GM21529 (cell line): ENCODE results near the gene TXNDC11.
A peak's percentile ranks its signal among the peaks of the same experiment; 100 is the strongest.

Source experiments
- ATAC-seq: cut with Tn5 transposase; IDR thresholded peaks from one replicate; pipeline ENCODE4 v1.9.1; 2021; ENCODE audit not compliant: unreplicated experiment

The TXNDC11 gene

DNA sequence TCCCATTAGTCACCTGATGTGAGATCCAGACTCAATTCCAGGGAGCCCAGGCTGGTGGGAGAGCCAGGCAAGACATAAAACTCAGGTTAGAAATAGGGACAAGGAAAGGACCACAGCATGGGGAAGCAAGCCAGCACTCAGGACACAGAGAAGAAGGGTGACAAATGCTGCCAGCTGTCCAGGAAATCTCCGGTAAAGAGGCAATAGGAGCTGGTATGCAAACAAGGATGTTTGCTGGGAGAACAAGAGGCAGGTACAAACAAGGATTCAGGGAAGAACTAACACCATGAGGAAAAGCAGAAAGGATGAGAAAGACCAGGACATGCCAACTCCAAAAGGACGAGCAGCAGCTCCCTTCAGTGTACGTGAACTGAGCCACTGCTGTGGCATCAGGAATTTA is 10.2 kb upstream of the TXNDC11 start:
- no peak for ATAC-seq

DNA sequence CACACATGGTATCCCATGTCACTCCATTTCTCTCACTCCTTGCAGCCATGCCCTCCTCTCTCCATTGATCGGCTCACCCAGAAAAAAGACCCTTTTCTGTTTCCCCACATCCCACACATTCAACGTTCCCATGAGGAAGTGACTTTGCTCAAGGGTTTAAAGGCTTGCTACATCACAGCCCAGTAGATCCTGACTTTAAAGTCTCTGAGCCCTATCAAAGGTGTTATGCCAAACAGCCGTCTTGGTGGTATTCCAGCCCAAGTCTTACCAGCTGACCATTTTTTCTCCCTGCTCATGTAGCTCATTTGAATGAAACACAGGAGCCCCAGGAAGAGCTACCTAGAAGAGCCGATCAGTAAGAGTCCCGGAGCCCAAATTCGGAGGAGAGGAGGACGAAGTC is 7.4 kb upstream of the TXNDC11 start:
- ATAC-seq: no peak

DNA sequence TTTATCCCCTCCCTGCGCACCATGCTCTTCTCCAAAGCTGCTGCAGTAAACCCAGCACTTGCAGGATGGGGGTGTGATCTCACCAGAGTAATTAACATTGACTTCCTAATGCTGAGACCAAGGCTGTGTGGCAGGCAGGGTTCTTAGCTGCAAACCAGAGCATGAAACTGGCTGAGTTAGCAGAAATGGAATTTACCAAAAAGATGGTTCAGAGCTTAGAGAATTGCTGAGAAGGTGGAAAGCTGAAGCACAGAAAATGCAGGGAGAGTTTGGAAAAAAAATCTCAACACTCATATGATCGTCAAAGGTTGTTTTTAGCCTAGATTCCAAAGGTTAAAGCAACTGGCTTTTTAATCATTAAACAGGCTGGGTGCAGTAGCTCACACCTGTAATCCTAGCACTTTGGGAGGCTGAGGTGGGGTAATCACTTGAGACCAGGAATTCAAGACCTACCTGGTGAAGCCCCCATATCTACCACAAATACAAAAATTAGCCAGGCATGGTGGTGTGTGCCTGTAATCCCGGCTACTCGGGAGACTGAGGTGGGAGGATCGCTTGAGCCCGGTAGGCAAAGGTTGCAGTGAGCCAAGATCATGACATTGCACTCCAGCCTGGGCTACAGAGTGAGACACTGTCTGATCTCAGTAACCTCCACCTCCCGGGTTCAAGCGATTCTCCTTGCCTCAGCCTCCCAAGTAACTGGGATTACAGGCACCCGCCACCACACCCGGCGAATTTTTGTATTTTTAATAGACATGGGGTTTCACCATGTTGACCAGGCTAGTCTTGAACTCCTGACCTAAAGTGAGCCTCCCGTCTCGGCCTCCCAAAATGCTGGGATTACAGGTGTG is 6.0 kb upstream of the TXNDC11 start:
- ATAC-seq: no peak

DNA sequence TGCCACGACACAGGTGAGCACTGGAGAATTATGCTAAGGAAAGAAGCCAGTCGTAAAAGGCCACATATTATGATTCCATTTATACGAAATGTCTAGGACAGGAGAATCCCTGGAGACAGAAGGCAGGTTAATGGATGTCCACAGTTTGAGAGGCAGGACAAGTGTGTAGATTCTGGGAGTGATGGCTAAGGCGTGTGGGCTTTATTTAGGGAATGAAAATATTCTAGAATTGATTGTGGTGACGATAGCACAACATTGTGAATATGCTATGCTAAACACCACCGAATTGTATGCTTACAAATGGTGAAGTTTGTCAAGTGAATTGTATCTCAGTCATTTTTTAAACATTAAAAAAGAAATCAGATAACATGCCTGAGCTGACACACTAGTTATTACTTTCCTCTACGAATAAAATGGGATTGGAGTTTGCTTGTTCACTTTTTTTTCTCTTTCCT is 5.3 kb upstream of the TXNDC11 start:
- ATAC-seq: no peak

DNA sequence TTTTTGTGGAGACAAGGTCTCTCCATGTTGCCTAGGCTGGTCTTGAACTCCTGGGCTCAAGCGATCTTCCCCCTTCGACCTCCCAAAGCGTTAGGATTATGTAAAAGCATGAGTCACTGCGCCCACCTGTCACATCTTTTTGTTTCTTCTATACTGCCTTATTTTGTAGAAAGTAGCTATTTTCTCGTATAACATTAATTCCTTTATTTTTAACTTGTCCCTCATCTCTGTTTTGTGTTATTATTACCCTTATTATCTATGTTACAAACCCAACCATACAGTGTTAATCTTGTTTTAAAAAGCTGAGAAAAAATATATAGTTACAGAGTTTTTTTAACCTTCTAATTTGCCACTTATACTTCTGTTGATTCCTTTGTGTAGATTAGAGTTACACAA is 1.4 kb upstream of the TXNDC11 start:
- ATAC-seq: no peak

DNA sequence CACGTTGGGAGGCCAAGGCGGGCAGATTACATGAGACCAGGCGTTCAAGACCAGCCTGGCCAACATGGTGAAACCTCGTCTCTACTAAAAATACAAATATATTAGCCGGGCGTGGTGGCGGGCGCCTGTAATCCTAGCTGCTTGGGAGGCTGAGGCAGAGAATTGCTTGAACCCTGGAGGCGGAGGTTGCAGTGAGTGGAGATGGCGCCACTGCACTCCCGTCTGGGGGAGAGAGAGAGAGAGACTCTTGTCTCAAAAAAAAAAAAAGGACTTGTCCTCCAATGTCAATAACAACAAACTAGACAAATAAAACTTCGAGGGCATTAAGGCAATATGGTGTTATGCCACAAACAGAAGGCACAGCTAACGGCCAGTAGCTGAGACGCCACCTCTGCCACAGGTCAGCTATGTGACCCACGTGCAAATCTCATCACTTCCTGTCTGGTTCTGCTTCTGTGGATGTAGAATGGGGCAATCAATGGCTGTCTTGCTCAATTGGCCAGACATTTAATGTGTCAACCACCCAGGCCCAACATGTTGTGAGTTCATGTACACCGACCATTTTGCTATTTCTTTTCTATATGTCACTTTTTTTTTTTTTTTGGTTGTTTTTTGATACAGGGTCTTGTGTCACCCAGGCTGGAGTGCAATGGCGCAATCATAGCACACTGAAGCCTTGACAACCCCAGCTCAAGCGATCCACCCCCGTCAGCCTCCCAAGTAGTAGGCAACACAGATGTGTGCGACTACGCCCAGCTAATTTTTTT is 834 bp upstream of the TXNDC11 start:
- ATAC-seq: no peak

DNA sequence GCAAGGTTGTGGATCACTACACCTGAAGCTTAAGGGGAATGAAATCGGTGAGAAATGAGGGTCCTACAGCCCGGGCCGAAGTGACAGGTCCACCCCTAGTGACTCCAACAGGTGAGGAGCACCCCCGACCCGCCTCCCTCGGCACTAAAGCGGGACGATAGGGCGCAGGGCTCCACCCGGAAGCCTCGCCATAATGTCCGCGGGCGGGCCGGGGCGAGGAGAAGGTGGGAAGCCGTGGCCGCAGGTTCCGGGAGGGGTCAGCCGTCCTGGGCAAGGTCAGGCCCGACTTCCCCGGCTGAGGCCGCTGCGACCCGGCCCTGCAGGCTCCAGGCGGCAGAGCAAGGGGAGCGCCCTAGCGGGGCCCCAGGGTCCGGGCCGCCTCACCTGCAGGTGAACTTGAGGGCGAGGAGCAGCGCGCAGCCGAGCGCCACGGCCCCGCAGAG is 543 bp downstream of the TXNDC11 start:
- ATAC-seq: peak; percentile 27

DNA sequence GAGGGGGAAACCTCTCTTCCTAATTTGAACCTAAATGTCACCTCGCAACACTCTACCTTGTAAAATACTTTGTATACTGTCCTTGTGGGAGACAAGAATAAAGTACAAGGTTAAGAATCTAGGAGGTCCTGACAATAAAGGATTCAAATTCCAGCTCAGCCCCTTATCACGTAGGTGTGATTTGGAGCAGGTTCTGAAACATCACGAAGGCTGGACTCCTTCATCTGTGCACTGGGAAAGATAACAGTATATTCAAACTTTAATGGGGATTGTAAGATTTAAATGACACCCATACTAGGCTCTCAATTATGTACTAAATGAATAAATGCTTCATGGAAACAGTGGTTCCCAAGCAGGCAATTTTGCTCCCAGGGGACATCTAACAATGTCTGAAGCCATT is 2.1 kb downstream of the TXNDC11 start:
- ATAC-seq: no peak

DNA sequence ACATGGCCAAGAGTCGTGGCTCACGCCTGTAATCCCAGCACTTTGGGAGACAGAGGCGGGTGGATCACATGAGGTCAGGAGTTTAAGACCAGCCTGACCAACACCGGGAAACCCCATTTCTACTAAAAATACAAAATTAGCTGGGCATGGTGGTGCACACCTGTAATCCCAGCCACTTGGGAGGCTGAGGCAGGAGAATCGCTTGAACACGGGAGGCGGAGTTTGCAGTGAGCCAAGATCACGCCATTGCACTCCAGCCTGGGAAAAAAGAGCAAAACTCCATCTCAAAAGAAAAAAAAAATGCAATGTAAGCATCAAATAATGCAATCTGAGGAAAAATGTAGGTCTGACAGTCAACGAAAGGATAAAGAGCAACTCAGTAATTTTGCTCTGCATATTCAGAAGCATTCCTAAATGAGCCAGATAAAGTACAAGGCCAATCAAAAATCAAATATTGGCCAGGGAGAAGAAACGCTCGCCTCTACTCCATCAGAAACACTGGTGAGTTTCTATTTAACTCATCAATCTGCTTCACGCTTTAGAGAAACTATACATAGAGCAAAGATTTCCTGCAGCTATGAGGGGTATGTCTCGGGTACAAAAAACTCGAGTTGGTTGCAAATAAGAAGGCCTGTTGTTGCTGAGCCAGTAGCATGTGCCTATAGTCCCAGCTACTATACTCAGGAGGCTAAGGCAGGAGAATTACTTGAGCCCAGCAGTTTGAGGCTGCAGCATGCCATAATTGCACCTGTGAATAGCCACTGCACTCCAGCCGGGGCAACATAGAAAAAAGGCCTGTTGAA is 3.7 kb downstream of the TXNDC11 start:
- ATAC-seq: no peak

DNA sequence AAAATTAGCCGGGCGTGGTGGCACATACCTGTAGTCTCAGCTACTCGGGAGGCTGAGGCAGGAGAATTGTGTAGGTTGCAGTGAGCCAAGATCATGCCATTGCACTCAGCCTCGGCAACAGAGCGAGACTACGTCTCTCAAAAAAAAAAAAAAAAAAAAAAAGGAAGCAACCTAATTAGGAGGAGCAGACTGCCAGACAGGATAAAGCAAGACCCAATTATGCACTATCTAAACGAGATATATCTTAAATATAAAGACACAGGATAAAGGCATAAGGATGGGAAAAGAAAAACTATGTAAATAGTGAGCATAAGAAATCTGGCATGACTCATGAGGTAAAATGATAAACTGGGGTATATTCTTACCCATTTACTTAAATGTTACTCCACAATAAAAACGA is 4.9 kb downstream of the TXNDC11 start:
- ATAC-seq: no peak

DNA sequence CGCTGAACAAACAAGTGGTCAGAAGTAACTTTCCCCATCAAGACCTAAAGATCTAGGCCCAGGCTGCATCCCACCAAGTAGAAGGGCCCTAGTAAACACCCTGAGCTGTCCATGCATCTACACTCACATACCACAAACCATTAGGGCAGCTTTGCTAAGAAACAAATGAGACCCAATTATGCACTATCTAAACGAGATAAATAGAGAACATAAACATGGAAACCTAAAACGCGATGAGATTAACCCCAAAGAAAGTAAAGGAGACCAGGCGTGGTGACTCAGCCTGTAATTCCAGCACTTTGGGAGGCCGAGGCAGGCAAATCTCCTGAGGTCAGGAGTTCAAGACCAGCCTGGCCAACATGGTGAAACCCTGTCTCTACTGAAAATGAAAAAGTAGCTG is 5.8 kb downstream of the TXNDC11 start:
- no peak for ATAC-seq

DNA sequence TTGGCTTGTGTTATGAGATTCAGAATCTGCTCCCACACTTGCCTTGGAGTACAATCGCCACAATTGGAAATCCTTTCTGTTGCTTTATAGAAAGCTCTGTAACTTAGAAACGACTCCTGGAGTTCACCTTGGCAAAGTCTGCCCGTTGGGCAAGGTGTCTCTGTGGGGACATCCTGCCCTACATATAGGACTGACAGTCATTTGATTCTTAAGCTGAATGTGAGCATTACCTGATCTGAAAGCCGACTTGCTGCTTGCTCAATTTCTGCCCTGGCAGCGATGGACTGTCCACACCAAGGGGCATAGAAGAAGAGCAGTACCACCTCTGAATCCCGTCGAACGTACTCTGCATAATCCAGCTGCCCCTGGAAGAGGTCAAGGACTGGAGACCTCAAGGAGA is 6.9 kb downstream of the TXNDC11 start:
- no peak for ATAC-seq

DNA sequence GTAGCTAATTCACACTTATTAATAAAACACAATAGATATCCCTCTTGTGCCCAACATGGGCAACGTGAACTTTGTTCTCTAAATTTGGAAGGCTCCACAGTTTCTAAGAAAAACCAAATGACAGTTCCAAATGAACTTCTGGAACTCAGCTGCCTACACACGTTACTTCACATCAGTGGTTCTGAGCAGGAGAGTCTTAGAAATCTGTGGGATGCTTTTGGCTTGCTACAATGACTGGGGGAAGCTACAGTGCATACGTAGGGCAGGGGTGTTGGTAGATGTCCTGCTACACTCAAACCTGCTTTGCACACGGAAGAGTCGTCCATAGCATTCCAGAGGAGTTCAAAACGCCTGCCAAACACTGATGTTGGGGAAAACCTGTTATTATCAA is 8.0 kb downstream of the TXNDC11 start:
- ATAC-seq: no peak

DNA sequence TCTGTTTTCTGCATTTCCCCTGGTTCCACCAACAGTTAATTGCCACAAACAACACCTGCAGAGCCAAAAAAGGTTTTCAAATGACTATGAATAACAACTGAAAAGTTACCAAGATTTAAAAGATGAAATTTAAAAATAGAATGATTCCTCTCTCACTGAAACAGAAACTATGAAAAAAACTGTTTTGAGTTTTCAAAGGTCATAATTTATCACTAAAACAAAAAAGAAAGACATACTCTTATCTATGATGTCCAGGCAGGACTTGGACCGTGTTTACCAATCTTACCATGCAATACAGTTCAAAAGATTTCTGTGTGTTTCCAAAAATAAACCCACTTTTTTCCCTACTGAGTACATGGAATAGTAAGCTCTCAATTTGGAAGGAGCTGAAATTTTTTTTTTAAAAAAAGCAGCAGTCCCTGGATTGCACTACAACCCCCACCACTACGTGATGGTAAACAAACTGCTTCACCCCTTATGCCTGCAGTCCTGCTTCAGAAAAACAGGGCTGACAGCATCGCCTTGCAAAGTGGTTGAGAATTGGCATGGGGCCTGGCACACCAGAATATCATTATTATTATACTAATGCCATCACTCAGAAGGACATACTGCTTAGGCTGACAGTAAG is 8.5 kb downstream of the TXNDC11 start:
- peak; percentile 42 for ATAC-seq

DNA sequence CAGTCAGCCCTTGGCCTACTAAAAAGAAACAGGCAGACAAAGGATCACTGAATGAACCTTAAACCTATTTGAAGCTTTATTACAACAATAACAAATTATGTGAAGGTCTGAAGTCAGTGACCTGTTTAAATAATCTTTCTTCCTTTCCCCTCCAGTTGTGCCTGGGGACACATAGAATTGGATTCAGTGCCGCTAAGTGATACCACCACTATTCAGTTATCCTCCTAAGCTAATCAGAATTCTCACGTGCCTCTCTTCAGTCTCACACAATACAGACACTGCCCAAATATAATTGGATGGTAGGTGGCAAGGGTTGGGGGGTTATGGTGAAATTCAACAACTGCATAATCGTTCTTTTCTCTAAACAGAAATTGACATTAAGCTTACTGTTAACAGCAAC is 11.4 kb downstream of the TXNDC11 start:
- no peak for ATAC-seq

DNA sequence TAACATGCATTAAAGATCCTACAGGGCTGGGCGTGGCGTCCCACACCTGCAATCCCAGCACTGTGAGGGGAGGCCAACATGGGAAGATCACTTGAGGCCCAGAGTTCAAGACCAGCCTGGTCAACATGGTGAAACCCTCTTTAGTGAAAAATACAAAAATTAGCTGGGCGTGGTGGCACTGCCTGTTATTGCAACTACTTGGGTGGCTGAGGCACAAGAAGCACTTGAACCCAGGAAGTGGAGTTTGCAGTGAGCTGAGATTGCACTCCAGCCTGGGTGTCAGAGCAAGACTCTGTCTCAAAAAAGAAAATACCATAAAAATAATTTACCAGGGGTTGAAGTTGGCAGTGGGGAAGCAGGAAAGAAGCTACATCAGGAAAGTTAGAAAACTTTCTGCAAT is 12.9 kb downstream of the TXNDC11 start:
- ATAC-seq: no peak

DNA sequence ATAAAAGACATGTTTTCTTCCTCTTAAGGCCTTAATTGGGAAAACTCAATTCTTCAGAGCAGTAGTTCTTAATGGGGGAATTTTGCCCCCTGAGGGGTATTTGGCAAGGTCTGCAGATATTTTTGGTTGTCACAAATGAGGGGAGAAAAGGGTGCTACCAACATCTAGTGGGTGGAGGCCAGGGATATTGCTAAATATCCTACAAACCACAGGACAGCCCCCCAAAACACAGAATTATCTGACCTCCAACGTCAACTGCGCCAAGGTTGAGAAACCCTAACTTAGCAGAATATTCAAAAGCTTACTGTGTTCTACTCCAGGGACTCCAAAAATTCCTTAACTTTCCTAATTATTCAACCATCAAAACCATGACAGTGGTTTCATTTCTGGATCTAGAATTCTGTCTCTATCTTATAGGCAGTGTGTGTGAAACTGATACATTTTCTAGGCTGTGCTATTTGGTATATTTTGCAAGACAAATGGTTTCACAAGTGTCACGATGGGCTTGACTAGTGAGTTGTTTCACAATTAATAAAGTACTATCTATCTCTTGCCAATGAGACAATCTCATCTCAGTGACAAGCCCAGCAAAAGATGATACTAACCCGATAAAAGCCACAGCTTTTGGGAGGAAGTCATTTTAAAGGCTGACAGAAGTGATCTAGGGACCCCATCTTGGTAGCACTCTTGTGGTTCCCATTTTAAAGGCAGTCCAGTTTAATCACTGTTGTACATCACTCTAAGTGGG is 14.7 kb downstream of the TXNDC11 start:
- ATAC-seq: peak; percentile 59

DNA sequence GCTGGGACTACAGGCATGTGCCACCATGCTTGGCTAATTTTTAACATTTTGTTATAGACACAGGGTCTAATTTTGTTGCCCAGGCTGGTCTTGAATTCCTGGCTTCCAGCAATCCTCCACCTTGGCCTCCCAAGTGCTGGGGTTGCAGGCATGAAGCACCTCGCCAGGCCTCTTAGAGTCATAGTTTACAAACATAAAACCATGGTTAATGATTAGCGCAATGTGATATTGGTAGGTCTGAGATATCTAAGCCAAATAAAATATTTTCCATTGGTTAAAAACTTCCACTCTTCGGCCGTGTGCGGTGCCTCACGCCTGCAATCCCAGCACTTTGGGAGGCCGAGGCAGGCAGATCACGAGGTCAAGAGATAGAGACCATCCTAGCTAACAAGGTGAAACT is 16.6 kb downstream of the TXNDC11 start:
- no peak for ATAC-seq

DNA sequence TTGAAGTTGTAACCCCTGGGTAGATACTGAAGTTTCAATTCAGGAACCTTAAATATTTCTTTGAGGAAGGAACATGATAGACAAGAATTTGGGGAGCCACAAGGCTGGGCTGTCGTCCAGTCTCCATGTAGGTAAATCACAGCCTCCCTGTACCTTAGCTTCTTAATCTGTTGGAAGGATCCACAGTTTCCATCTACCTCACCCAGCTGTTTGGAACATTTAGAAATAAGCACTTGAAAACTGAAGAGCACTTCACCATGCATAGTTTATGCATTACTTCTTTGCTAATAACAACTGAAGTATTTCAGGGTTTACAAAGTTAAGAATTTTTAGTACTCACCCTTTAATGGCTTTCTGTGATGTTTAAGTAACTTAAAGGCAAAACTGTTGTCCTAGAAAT is 17.2 kb downstream of the TXNDC11 start:
- ATAC-seq: no peak

DNA sequence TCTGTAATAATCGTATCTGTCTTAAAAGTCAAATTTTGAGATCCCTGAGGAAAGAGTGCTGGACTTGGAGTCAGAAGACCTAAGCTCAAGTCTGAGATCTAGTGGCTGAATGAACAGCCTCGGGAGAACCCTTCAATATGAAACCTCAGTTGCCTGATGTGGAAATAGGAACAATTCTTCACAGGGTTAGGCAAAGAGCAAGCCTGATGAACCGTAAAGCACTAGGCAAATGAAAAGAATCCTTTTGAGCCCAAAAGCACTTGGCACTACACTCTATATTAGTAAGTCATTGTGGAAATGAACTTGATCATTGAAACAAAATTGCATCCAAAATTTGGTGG is 20.2 kb downstream of the TXNDC11 start:
- no peak for ATAC-seq
